Spleen (tissue), 11 donors: ENCODE measurements around the gene SV2C. TPM values are rescaled to one million over a fixed set of nuclear protein-coding genes. Genes with fewer than 3 reads are reported as not detected.
"Not testable (repeated sequence)": the region's sequence is repeated elsewhere in the genome, so short reads cannot be mapped to it uniquely, and the experiment has no call there.

Source experiments
- DNase-seq: peaks from one replicate; pipeline ENCODE4 v3.0.0-alpha.2; 2020
- H3K27ac ChIP-seq, 8 donors: fragments of 200-600 bp; sonication (generic) in 7 of 8; 1 replicate in 4 of 8; 2 replicates in 4 of 8; pipeline versions ENCODE4 v1.5.0 to v1.8.0; 2016 to 2021; ENCODE audit warnings: inconsistent platforms in 4 of 8, mild to moderate bottlenecking in 4 of 8, moderate library complexity in 1 of 8
- H3K27me3 ChIP-seq, 7 donors: fragments of 200-600 bp; sonication (generic) in 6 of 7; replicated peaks in 1 of 7; 1 replicate in 4 of 7; 2 replicates in 3 of 7; pipeline versions ENCODE4 v1.5.0 to v1.8.0; 2016 to 2021; ENCODE audit warnings: inconsistent platforms in 3 of 7, mild to moderate bottlenecking in 1 of 7
- H3K36me3 ChIP-seq, 6 donors: fragments of 200-600 bp; sonication (generic) in 5 of 6; 1 replicate in 4 of 6; 2 replicates in 2 of 6; pipeline versions ENCODE4 v1.5.0 to v1.8.0; 2016 to 2021; ENCODE audit warnings: inconsistent platforms in 2 of 6
- H3K4me1 ChIP-seq, 6 donors: fragments of 200-600 bp; sonication (generic) in 5 of 6; 1 replicate in 3 of 6; 2 replicates in 3 of 6; pipeline versions ENCODE4 v1.5.0 to v1.8.0; 2016 to 2021; ENCODE audit warnings: inconsistent platforms in 3 of 6
- H3K4me3 ChIP-seq, 8 donors: fragments of 200-600 bp; sonication (generic) in 7 of 8; 1 replicate in 4 of 8; 2 replicates in 4 of 8; pipeline versions ENCODE4 v1.5.0 to v1.8.0; 2016 to 2021; ENCODE audit warnings: inconsistent platforms in 4 of 8, mild to moderate bottlenecking in 4 of 8, moderate library complexity in 2 of 8
- H3K9me3 ChIP-seq, 8 donors: fragments of 200-600 bp; sonication (generic) in 7 of 8; 1 replicate in 4 of 8; 2 replicates in 4 of 8; pipeline versions ENCODE4 v1.5.0 to v1.8.0; 2016 to 2021; ENCODE audit warnings: inconsistent platforms in 4 of 8
- CTCF ChIP-seq, 11 experiments: fragments of 200-600 bp in 7 of 11; fragments of 450-650 bp in 4 of 11; sonication (generic) in 4 of 11; IDR thresholded peaks in 8 of 11; conservative IDR thresholded peaks in 3 of 11; 1 replicate in 7 of 11; 2 replicates in 4 of 11; pipeline versions ENCODE4 v1.4.0 to v1.8.0; 2016 to 2021; ENCODE audit warnings: antibody characterized with exemption in 11 of 11, inconsistent platforms in 4 of 11, mild to moderate bottlenecking in 1 of 11
- POLR2A ChIP-seq, 3 donors: fragments of 450-650 bp; IDR thresholded peaks; one replicate each; pipeline ENCODE4 v1.5.1; 2017; ENCODE audit warnings: antibody characterized with exemption in 3 of 3, mild to moderate bottlenecking in 1 of 3
- POLR2AphosphoS5 ChIP-seq, 3 donors: sonication (generic); formaldehyde crosslinking; IDR thresholded peaks; one replicate each; pipeline ENCODE4 v1.5.1; 2017; ENCODE audit warnings: antibody characterized with exemption in 3 of 3
- WGBS, 5 donors: extraction: QIAGEN DNeasy Blood & Tissue Kit in 3 of 5; methylation state at CpG; one replicate each; pipeline versions ENCODE4 v1.1.5 to v1.1.7; 2013 to 2018; 5-methylcytosine and 5-hydroxymethylcytosine counted together
- intact Hi-C: fragments of 100-400 bp; cut with DNase I; formaldehyde crosslinking; loops from one replicate; pipeline ENCODE4 v1.15.0; 2023; ENCODE audit warnings: low total_unique reads
- polyA plus RNA-seq, 3 donors: library from polyadenylated mRNA; stranded (reverse); fragments of 200-250 nt; gene quantifications; one replicate each; pipeline ENCODE4 v1.2.1, GENCODE V29; 2013
- total RNA-seq, 7 donors: library from RNA; depleted of rRNA in 3 of 7; stranded (reverse); fragments of >200 nt in 3 of 7; fragmentation: NEBNext Ultra II Directional in 4 of 7; extraction: Animal tissue kit (Norgen Biotek cat#: 25700) in 4 of 7; gene quantifications; one replicate each; pipeline versions ENCODE4 v1.1.0 to v1.2.1, GENCODE V29; 2016 to 2021
- donor health status: healthy with polysubstance abuse.
- donor health status: DM: no; HTN: no; CAD: no; lungs with moderate emphysema.
- donor health status: DM: no; HTN: no; CAD: no.
- donor health status: Bipolar disorder and iron deficiency.
- donor health status: healthy.
- donor health status: DM: no; HTN: no; CAD: no.
- donor health status: DM: yes; HTN: yes; CAD: no.

Gene SV2C
- total and polyA plus RNA-seq, 10 donors: 0.02 to 0.43 (median 0.11) TPM

DNA sequence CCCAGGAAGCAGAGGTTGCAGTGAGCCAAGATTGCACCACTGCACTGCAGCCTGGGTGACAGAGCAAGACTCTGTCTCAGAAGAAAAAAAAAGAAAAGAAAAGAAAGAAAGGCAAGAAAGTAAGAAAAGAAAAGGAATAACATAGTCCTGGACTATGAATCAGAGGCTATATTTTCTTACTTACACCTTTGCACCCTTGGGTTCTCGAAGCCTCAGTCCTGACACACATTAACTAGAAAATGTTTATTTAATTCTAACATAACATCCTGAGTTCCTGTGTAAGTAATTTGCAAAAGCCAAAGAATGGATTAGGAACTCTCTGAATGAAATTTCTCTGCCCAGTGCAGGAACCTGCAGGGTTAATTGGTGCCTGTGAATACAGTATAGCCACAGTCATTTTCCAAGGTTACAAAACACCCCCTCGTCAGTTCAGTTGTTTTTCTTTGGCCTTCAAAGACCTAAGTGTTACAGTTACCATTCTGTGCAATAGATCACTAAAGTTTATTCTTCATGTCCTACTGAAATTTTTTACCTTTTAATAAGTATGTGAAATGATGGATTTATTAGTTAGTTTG lies 147.6 kb downstream of the SV2C start:
- no peak for TF ChIP-seq POLR2AphosphoS5 (IDR thresholded peaks at IDR 0.05)

GRCh38 chr5:76234665-76235064 lies 151.5 kb downstream of the SV2C start:
- TF ChIP-seq CTCF (IDR thresholded peaks at IDR 0.05 in 8 of 11, conservative IDR thresholded peaks at IDR 0.05 in 3 of 11) (no peak), POLR2A (IDR thresholded peaks at IDR 0.05) (no peak), POLR2AphosphoS5 (IDR thresholded peaks at IDR 0.05) (no peak)
- Histone ChIP-seq H3K27ac (no peak overlapping the region), H3K4me3 (no peak overlapping the region), H3K4me1 (no peaks in the 10 kb centered on the region), H3K36me3 (no peaks in the 10 kb centered on the region), H3K27me3 (no peaks in the 10 kb centered on the region), H3K9me3 (peaks cover 0 to 18% (median 6%) of the 10 kb centered on the region in 8 donors)
- no peak for DNase-seq
- intact Hi-C loops: no loop called here
- 71 to 84% (median 78%) methylated on average over 4 of the region's 4 CpGs for WGBS, 5 donors

More for the DNA sequence above, 147.6 kb downstream of the SV2C start:
- H3K4me1 ChIP-seq: no peaks in the 10 kb centered on the region
- H3K27me3 ChIP-seq: no peaks in the 10 kb centered on the region
- DNase-seq: no peak
- H3K36me3 ChIP-seq: no peaks in the 10 kb centered on the region
- no peak overlapping the region for H3K4me3 ChIP-seq
- no peak overlapping the region for H3K27ac ChIP-seq
- no peaks in the 10 kb centered on the region for H3K9me3 ChIP-seq
- WGBS, 5 donors: 61 to 80% (median 71%) methylated on average over 2 of the region's 2 CpGs
- intact Hi-C loops: no loop called here

DNA sequence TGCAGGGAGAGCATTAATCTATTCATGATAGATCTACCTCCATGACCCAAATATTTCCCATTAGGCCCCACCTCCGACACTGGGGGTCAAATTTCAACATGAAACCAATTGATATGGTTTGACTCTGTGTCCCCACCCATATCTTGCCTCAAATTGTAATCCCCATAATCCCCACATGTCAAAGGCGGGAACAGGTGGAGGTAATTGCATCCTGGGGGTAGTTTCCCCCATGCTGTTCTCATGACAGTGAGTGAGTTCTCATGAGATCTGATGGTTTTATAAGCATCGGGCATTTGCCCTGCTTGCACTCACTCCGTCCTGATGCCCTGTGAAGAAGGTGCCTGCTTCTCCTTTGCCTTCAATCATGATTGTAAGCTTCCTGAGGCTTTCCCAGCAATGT lies 153.5 kb downstream of the SV2C start:
- Histone ChIP-seq H3K9me3 (peaks cover 0 to 18% (median 6%) of the 10 kb centered on the region in 8 donors), H3K4me1 (no peaks in the 10 kb centered on the region), H3K27ac (no peak overlapping the region), H3K4me3 (no peak overlapping the region), H3K27me3 (peaks cover 0 to 8% (median 0%) of the 10 kb centered on the region in 7 donors), H3K36me3 (no peaks in the 10 kb centered on the region)
- intact Hi-C loops: no loop called here
- no peak for DNase-seq
- TF ChIP-seq POLR2A (IDR thresholded peaks at IDR 0.05) (no peak), POLR2AphosphoS5 (IDR thresholded peaks at IDR 0.05) (no peak), CTCF (IDR thresholded peaks at IDR 0.05 in 8 of 11, conservative IDR thresholded peaks at IDR 0.05 in 3 of 11) (no peak)
- 80 to 94% (median 88%) methylated on average over 4 of the region's 4 CpGs for WGBS, 5 donors

GRCh38 chr5:76240336-76240735 lies 157.2 kb downstream of the SV2C start:
- TF ChIP-seq CTCF (IDR thresholded peaks at IDR 0.05 in 8 of 11, conservative IDR thresholded peaks at IDR 0.05 in 3 of 11) (no peak), POLR2A (IDR thresholded peaks at IDR 0.05) (no peak), POLR2AphosphoS5 (IDR thresholded peaks at IDR 0.05) (no peak)

DNA sequence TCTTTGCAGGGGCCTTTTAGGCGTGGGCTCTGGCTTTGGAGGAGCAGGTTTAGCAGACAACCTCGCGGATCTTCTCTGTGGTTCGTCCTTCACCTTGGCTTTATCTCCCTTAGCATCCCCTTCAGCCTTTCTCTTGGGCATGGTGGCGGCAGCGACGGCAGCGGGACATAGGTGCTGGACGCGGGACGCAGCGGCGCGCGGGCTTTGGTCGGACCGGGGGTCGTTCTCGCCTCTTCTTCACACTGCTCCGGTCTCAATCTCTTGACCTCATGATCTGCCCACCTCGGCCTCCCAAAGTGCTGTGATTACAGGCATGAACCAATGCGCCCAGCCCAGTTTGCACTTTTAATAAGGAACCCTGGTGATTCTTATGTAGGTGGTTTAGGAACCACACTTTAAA lies 159.0 kb downstream of the SV2C start:
- WGBS, 5 donors: 95 to 97% (median 95%) methylated on average over 19 to 22 of the region's 22 CpGs
- H3K36me3 ChIP-seq, H3K4me1 ChIP-seq, H3K27ac ChIP-seq, intact Hi-C loops, DNase-seq, H3K27me3 ChIP-seq, H3K4me3 ChIP-seq: not testable (repeated sequence)
- H3K9me3 ChIP-seq: peaks cover 0 to 13% (median 6%) of the 10 kb centered on the region in 8 donors

More at GRCh38 chr5:76240336-76240735, 157.2 kb downstream of the SV2C start:
- Histone ChIP-seq H3K27me3 (peaks cover 0 to 8% (median 0%) of the 10 kb centered on the region in 7 donors), H3K27ac (no peak overlapping the region), H3K9me3 (peaks cover 0 to 18% (median 6%) of the 10 kb centered on the region in 8 donors), H3K36me3 (no peaks in the 10 kb centered on the region), H3K4me1 (no peaks in the 10 kb centered on the region), H3K4me3 (no peak overlapping the region)
- WGBS, 5 donors: 45 to 67% (median 62%) methylated on average over 2 of the region's 2 CpGs
- intact Hi-C loops: no loop called here
- no peak for DNase-seq
